GM18508 (cell line): Measurements from ENCODE around the gene PRDM16.

ENCODE experiments used
- ATAC-seq: cut with Tn5 transposase; IDR thresholded peaks from one replicate; pipeline ENCODE4 v1.9.1; 2021; ENCODE audit warnings: moderate number of reproducible peaks; ENCODE audit not compliant: insufficient read depth, unreplicated experiment

PRDM16 gene

GRCh38 chr1:3479511-3480368, 410.7 kb downstream of the PRDM16 start:
- no peak for ATAC-seq

GRCh38 chr1:3480369-3480719, 411.3 kb downstream of the PRDM16 start:
- no peak for ATAC-seq

GRCh38 chr1:3481046-3481445, 412.0 kb downstream of the PRDM16 start:
- ATAC-seq, result no peak

- no peak for ATAC-seq
Measured at GRCh38 chr1:3481836-3482375, 412.9 kb downstream of the PRDM16 start.

GRCh38 chr1:3482378-3482849, 413.4 kb downstream of the PRDM16 start:
- ATAC-seq, result no peak

- ATAC-seq, result no peak
Measured at GRCh38 chr1:3483380-3483779, 414.4 kb downstream of the PRDM16 start.

- no peak for ATAC-seq
Measured at GRCh38 chr1:3483801-3484444, 414.9 kb downstream of the PRDM16 start.

GRCh38 chr1:3485016-3485415, 416.0 kb downstream of the PRDM16 start:
- no peak for ATAC-seq
